NCI-H526 treated with DMSO at 0.1 percent for 48 hours (cell line): ENCODE data around the gene TYMP.
"Not testable (repeated sequence)": the region's sequence is repeated elsewhere in the genome, so short reads cannot be mapped to it uniquely, and the experiment has no call there.

ENCODE experiments used
- DNase-seq: peaks from one replicate; lab custom pipeline; 2025; lab: John Stamatoyannopoulos, UW

Gene TYMP

DNA sequence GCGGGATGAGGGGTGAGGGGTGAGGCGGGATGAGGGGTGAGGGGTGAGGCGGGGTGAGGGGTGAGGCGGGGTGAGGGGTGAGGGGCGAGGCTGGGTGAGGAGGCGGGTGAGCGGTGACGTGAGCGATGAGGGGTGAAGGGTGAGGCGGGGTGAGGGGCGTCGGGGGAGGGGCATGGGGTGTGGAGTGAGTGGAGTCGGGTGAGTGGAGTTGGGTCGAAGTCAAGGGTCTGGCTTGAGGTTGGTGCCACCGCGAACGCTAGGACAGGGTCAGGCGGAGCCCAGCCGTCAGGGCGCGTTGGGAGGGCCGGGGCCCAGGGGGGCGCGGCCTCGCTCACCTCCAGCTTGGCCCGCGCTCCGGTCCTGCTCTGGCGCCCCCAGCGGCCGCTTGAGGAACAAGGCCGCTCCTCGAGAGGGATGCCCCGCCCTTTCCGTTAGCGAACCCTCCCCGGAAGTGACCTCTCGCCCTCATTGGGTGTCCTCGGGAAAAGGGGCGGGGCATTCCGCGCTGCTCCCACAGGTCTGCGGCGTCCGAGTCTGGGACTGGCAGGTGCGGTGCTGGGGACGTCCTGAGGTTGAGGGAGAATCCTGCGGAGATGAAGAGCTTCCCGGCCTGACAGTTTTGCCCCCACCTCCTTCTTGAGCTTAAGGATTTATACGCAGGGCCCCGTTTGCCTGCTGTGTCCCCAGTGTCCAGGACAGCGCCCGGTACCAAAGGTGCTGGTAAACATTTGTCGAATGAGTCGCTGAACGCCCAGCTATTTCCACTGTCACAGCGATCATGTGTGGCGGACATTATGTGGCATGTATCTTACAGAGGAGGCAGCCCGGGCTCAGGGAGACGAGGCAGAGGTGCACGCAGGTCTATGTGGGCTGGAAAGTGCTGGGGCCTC, 33.0 kb upstream of the TYMP start, which contains the start of gene SYCE3:
Gene SYCE3, minus strand, starts transcription at position 397 of the 890 bp plus-strand sequence. CDS start 6,514 bp downstream, outside the sequence.
- DNase-seq: peak; percentile 89

GRCh38 chr22:50561401-50562358, 31.9 kb upstream of the TYMP start:
- DNase-seq: no peak

DNA sequence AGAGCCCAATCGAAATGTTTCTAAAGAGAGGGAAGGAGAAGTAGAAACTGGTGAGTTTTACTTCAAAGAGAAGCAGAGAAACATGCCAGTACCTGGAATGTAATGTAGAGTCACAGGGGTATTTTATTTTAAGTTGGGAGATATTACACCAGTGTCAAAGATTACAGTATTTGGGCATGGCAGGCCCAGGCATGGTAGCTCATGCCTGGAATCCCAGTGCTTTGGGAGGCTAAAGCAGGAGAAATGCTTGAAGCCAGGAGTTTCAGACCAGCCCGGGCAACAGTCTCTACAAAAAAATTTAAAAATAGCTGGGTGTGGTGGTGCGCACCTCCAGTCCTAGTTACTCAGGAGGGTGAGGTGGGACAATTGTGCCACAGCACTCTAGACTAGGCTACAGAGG, 30.2 kb upstream of the TYMP start:
- no peak for DNase-seq

- no peak for DNase-seq
These were observed 26.9 kb upstream of the TYMP start for GRCh38 chr22:50556703-50557102.

DNA sequence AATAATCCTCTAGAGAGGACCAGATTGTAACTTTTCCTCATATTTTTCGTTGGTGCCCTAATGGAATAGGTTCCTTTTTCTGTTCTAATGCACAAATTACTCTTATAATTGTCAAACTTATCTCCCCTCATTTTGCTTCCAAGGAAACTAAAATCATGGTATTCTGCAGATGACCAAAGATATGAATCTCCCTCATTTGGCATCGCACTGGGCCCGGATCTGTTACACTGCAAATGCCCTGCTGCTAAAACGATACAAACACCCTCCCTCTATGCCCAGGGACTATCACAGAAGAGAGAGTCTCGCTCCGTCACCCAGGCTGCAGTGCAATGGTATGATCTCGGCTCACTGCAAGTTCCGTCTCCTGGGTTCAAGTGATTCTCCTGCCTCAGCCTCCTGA, 23.5 kb upstream of the TYMP start:
- no peak for DNase-seq

DNA sequence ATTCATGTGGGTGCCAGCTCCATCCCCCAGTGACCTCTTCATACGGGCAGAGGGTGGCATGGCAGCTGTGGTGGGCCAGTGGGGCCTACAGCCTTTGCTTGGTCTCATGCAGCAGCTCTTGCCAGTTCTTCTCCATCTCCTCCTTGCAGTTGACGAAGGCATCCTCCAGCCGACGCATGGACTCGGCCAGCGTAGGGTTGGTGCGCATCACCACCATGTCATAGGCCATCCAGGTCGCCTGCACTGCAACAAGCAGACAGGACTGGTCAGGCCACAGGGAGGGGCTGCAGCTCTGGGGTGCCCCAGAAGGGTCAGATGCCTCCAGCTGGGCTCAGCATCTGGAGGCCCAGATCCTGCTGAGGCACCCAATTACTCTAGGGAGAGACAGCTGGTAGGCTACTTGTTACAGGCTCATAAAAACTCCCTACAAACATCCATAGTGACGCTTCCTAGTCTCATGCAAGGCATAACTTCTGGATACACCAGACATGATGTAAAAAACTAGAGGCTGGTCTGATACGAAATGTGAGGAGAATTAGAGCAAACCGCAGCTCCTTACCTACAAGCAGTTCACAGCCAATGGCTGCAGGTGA, 21.4 kb upstream of the TYMP start:
- DNase-seq: no peak

DNA sequence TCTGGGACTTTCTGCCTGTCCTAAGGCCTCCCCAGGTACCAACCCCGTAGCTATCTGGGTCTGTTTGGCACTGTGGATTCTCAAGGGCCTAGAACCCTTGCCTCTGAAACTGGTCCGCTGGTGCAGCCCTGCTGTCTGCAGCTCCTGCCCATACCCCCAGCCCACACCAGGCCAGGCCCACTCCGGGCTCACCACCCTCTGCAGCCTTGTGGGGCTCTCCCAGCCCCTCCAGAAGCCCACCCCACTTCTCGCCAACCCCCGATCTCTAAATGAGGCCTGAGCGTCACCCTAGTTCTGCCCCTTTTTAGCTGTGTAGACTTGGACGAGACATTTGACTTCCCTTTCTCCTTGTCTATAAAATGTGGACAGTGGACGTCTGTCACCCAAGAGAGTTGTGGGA, 20.6 kb upstream of the TYMP start:
- DNase-seq: no peak

DNA sequence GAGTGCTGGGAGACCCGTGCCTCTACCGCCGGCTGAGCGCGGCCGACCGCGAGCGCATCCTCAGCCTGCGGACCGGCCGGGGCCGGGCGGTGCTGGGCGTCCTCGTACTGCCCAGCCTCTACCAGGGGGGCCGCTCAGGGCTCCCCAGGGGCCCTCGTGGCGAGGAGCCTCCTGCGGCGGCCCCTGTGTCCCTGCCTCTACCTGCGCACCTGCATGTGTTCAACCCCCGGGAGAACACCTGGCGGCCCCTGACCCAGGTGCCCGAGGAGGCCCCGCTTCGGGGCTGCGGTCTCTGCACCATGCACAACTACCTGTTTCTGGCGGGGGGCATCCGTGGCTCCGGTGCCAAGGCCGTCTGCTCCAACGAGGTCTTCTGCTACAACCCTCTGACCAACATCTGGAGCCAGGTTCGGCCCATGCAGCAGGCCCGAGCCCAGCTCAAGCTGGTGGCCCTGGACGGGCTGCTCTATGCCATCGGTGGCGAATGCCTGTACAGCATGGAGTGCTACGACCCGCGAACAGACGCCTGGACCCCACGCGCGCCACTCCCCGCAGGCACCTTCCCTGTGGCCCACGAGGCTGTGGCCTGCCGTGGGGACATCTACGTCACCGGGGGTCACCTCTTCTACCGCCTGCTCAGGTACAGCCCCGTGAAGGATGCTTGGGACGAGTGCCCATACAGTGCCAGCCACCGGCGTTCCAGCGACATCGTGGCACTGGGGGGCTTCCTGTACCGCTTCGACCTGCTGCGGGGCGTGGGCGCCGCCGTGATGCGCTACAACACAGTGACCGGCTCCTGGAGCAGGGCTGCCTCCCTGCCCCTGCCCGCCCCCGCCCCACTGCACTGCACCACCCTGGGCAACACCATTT, 19.3 kb upstream of the TYMP start:
- no peak for DNase-seq

DNA sequence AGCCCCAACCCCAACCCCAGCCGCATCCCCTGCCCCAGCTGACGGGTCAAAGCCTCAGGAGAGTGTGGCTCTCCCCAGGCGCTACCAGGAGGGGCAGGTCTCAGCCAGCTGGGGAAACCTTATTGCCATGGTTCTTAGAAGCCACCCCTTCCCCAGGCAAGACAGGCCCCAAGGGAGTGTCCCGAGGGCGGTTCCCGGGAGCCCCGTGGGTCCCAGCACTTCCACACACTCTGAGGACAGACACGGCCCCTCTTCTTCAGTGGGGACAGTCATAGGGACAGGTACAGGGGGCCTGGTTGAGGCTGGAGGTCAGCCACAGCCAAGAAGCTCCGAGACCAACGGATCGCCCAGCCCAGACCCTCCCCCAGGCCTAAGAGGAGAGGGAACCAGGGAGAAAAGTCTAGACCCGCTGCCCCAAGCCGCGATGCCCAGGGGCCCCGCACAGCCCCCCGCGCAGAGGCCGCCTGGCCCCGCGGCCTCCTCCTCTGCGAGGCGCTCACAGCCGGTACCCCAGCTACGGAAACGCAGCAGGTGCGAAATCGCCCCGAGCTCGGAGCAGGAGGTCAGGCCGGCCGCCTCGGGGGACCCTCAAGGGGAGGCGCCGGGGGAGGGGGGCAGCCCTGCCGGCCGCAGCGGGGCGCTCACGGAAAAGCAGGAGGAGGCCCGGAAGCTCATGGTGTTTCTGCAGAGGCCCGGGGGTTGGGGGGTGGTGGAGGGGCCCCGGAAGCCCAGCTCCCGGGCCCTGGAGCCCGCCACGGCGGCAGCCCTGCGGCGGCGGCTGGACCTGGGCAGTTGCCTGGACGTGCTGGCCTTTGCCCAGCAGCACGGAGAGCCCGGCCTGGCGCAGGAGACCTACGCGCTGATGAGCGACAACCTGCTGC, 18.5 kb upstream of the TYMP start:
- DNase-seq: no peak

GRCh38 chr22:50547263-50547985, 17.6 kb upstream of the TYMP start:
- no peak for DNase-seq

GRCh38 chr22:50546326-50547262, 16.8 kb upstream of the TYMP start:
- DNase-seq: no peak

DNA sequence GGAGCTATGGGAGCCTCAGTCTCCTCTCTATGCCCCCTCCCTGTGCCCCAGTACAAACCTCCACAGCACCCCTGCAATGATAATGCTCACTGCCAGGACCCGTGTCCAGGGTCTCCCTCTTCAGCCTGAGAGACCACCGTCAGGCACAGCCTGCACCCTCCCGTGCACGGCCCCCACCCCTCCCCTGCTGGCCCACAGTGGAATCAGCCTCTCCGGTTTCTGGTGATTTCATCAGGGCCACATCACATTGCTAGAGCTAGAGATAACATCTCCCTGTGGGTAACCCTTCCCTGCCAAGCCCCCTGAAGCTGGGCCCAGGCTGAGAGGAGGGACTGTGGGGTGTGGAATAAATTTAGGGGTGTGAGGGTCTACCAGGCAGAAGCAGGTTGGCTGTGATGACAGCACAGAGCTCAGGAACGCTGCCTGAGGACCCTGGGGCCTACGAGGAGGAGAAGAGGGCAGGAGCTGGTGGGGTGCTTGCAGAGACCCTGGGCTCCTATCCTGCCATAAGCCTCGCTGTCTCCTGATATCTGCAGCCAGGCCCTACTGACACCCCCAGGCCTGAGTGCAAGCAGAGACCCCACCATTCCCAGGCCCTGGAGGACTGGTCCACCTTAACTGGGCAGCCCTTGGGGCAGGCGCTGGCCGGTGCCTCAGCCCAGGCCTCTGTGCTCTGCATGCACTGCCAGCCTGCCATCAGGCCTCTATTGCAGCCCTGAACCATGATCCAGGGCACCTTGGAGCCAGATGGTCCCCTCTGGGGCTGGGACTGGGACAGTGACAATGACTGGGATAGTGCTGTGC, 15.9 kb upstream of the TYMP start, which contains the start of gene KLHDC7B:
Gene KLHDC7B, plus strand, starts transcription at position 378 of the 804 bp plus-strand sequence. Its CDS starts 345 bp downstream, at position 723.
- no peak for DNase-seq

- no peak for DNase-seq
These were observed 15.0 kb upstream of the TYMP start for GRCh38 chr22:50544746-50545253.

DNA sequence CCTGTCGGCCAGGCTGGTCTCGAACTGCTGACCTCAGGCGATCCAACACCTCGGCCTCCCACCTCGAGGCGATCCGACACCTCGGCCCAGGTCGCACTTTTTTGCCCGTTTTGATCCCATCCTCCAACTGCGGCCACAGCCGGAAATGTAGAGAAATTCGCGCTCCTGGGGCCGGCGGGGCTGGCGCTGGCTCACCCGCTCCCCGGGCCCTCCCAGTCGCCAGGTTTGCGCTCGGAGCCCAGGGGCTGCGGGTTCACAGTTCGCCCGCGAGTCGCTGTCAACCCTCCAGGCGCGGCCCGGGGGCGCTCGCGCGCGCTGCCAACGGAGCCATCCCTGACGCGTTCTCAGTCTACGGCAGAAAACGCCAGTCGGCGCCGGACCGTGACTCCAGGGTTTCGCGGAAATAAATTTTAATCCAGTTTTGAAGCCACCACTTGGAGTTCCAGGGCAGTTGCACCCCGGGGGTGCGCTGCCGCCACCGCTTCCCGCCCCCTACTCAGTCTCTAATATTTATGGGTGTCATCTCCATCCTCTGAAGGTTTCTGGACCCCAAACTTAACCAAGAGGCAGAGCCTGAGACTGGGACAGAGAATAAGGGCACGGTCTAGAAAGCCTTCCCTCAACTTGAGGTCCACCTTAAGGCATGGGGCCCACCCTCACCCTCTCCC, 14.4 kb upstream of the TYMP start:
- DNase-seq: peak; percentile 5

GRCh38 chr22:50542416-50542927, 12.7 kb upstream of the TYMP start:
- no peak for DNase-seq

DNA sequence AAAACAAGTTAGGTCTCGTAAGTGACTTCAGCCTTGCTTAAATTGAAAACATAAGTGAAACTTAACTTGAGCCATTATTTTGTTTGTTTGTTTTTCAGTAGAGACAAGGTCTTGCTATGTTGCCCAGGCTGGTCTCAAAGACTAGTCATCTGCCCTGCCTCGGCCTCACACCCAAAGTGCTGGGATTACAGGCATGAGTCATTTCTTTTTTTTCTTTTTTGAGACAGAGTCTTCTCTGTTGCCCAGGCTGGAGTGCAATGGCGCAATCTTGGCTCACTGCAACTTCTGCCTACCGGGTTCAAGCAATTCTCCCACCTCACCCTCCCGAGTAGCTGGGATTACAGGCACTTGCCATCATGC, 11.8 kb upstream of the TYMP start:
- not testable (repeated sequence) for DNase-seq

GRCh38 chr22:50540381-50540780, 10.6 kb upstream of the TYMP start:
- no peak for DNase-seq
